ENCODE results near the gene SLC12A3. TPM values are rescaled to one million over a fixed set of nuclear protein-coding genes. Genes with fewer than 3 reads are reported as not detected.

Gene SLC12A3
- total RNA-seq, 6 experiments from 2014 or later = not detected

DNA sequence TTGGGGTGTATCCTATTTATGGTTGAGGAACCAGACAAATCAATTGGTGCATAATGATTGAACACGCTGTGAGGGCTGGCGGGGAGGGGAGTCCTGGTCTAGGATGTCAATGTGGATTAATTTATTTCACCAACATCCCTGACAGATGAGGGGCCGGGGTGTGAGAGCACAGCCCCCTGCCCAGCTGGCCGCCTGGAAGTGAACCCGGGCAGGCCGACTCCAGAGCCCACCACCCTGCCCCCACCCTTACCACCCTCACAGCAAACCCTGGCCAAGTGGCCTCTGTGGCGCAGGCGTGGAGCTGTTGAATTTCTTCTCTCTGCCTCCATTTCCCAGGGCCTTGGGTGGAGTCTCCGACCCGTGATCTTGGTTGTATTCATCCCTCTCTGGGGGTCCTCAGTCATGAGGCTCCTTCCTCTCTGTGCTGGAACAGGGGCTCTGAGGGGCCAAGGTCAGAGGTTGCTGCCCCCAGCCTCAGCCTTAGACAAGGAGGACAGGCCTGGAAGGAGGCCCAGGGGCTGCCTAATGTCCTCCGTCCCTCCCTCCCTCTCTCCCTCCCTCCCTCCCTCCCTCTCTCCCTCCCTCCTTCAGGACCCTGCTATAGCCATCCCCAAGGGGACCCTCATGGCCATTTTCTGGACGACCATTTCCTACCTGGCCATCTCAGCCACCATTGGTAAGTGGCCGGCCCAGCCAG, 12.6 kb downstream of the SLC12A3 start:
- H3K4me1 Mint-ChIP-seq (ENCODE audit: low read depth) = no peaks in the 10 kb centered on the region
- H3K27me3 Mint-ChIP-seq (ENCODE audit: insufficient read depth) = peaks cover 14% of the 10 kb centered on the region
- TF ChIP-seq, protein P1, sequence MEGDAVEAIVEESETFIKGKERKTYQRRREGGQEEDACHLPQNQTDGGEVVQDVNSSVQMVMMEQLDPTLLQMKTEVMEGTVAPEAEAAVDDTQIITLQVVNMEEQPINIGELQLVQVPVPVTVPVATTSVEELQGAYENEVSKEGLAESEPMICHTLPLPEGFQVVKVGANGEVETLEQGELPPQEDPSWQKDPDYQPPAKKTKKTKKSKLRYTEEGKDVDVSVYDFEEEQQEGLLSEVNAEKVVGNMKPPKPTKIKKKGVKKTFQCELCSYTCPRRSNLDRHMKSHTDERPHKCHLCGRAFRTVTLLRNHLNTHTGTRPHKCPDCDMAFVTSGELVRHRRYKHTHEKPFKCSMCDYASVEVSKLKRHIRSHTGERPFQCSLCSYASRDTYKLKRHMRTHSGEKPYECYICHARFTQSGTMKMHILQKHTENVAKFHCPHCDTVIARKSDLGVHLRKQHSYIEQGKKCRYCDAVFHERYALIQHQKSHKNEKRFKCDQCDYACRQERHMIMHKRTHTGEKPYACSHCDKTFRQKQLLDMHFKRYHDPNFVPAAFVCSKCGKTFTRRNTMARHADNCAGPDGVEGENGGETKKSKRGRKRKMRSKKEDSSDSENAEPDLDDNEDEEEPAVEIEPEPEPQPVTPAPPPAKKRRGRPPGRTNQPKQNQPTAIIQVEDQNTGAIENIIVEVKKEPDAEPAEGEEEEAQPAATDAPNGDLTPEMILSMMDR (IDR thresholded peaks at IDR 0.05) = no peak
- DNase-seq = no peak
- H3K27ac Mint-ChIP-seq = no peak overlapping the region
- no peaks in the 10 kb centered on the region for H3K36me3 Mint-ChIP-seq (ENCODE audit: low read depth)
- no peak overlapping the region for H3K4me3 Mint-ChIP-seq
- H3K9me3 Mint-ChIP-seq = no peaks in the 10 kb centered on the region

DNA sequence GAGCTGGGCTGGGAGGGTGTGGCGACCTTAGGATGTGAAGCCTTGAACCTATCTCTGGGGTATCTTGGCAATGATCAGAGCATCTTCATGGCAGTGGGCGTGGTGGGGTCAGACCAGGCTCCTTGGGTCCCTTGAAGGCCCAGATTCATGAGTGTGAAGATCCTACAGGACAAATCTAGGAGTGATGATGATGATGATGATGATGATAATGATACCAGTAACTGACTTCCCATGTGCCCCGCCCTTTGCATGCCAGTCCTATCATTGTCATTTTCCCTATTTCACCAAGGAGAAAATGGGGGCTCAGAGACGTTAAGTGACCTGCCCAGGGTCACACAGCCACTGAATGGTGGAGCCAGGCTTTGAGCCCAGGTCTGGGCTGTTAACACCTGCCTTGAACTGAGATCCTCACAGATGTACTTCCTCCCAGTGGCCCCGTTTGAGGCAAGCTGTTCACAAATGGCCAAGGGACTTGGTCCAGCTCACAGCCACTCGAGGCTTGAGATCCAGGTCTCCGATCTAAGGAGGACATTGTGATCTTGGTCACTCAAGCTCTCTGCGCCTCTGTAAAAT, 13.4 kb downstream of the SLC12A3 start:
- no peaks in the 10 kb centered on the region for H3K36me3 Mint-ChIP-seq (ENCODE audit: low read depth)
- no peak for DNase-seq
- H3K9me3 Mint-ChIP-seq = no peaks in the 10 kb centered on the region
- no peak overlapping the region for H3K27ac Mint-ChIP-seq
- TF ChIP-seq, protein P1 (IDR thresholded peaks at IDR 0.05) = no peak
- no peaks in the 10 kb centered on the region for H3K4me1 Mint-ChIP-seq (ENCODE audit: low read depth)
- no peak overlapping the region for H3K4me3 Mint-ChIP-seq
- H3K27me3 Mint-ChIP-seq (ENCODE audit: insufficient read depth) = peaks cover 14% of the 10 kb centered on the region

DNA sequence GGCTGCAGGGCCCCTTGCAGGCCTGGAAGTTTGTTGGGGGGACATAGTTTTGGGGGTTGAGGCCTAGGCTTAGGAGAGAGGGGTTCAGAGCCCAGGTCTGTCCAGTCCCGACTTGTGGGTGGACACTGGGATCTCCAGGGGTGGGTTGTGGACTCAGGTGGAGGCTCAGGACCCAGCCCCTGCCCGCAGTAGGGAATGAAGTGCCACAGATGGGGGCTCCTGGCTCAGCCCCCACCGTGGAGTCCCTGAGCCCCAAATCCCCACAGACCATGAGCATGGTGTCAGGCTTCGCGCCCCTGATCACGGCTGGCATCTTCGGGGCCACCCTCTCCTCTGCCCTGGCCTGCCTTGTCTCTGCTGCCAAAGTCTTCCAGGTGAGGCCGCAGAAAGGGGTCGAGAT, 14.3 kb downstream of the SLC12A3 start:
- no peaks in the 10 kb centered on the region for H3K9me3 Mint-ChIP-seq
- TF ChIP-seq, protein P1 (IDR thresholded peaks at IDR 0.05) = no peak
- H3K36me3 Mint-ChIP-seq (ENCODE audit: low read depth) = no peaks in the 10 kb centered on the region
- H3K4me3 Mint-ChIP-seq = no peak overlapping the region
- H3K4me1 Mint-ChIP-seq (ENCODE audit: low read depth) = no peaks in the 10 kb centered on the region
- DNase-seq = no peak
- no peak overlapping the region for H3K27ac Mint-ChIP-seq
- peaks cover 12% of the 10 kb centered on the region for H3K27me3 Mint-ChIP-seq (ENCODE audit: insufficient read depth)

DNA sequence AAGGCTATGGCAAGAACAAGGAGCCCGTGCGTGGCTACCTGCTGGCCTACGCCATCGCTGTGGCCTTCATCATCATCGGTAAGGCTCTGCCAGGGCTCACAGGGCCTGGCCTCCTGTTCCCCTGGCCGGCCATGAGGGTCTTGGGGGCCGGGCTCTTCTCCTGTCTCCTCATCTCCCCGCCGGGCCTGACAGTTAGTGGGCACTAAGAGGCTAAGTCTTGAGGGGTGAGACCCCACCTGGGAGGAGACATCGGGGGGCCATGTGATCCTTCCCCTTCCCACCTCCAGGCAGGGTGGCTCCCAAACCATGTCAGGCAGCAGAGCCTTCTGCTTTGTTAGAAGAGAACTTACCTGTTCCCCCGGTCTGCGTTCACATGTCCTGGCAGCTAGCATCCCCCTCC, 15.2 kb downstream of the SLC12A3 start:
- Mint-ChIP-seq H3K4me1 (ENCODE audit: low read depth) (no peaks in the 10 kb centered on the region), H3K27ac (no peak overlapping the region), H3K36me3 (ENCODE audit: low read depth) (no peaks in the 10 kb centered on the region), H3K9me3 (no peaks in the 10 kb centered on the region), H3K27me3 (ENCODE audit: insufficient read depth) (peaks cover 15% of the 10 kb centered on the region), H3K4me3 (no peak overlapping the region)
- DNase-seq = no peak
- TF ChIP-seq, protein P1 (IDR thresholded peaks at IDR 0.05) = no peak

DNA sequence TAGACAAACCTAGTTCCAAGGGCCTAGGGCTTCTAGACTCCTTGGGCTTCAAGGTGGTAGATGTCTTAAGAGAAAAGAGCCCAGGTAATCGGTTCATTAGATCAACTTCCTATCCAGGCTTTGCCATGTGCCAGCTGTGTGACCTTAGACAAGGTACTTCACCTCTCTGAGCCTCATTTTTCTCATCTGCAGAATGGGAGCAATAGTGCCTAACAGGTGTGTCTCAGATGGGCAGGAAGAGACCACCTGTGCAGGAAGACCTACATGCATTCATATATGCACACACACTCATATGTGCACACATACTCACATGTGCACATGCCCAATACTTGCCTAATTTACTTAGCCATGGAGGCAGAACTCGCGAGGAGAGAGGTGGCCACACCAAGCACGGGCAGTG, 15.7 kb downstream of the SLC12A3 start:
- Mint-ChIP-seq H3K36me3 (ENCODE audit: low read depth) (no peaks in the 10 kb centered on the region), H3K9me3 (no peaks in the 10 kb centered on the region), H3K27ac (no peak overlapping the region), H3K4me1 (ENCODE audit: low read depth) (no peaks in the 10 kb centered on the region), H3K4me3 (no peak overlapping the region), H3K27me3 (ENCODE audit: insufficient read depth) (peaks cover 17% of the 10 kb centered on the region)
- TF ChIP-seq, protein P1 (IDR thresholded peaks at IDR 0.05) = no peak
- DNase-seq = no peak
